K562 treated with DMSO at 1 percent for 12 hours (cell line): Measurements from ENCODE around the gene ADAMTS10. TPM values are rescaled to one million over a fixed set of nuclear protein-coding genes. Genes with fewer than 3 reads are reported as not detected.

Experiments used
- total RNA-seq: library from RNA; unstranded; fragments of 300-600 nt; gene quantifications from 2 replicates; pipeline ENCODE4 v1.2.3, GENCODE V29; 2022; ENCODE audit not compliant: insufficient read depth

Gene ADAMTS10
- 0.41 TPM in 1 of 2 replicates, not detected in the other for total RNA-seq

GRCh38 chr19:8610041-8610935 is at the start of gene ADAMTS10:
ADAMTS10 (minus strand) TSS chr19:8610715; CDS start chr19:8605710, 5,005 bp downstream.

DNA sequence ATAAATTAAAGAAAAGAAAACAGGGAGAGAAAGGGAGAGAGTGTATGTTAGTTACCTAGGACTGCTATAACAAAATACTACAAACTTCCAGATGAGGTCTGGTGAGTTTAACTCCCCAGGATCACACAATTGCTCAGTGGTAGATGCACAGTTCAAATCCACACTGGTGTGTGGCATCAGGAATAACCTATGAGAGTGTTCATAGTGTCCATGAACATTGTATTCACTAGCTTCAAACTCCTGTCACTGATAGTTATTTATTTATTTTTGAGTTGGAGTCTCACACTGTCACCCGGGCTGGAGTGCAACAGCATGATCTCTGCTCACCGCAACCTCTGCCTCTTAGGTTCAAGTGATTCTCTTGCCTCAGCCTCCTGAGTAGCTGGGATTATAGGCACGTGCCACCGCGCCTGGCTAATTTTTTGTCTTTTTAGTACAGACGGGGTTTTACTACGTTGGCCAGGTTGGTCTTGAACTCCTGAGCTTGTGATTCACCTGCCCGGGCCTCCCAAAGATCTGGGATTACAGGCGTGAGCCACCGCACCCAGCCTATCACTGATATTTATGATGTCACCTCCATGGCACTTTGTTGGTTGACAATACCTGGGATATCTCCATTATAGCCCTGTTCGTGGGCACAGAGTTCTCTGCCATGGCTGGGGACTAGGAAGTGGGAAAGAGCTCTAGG is 19.6 kb upstream of the ADAMTS10 start, which contains the start of gene NFILZ:
TSS of gene NFILZ (plus strand) at position 638 of the 688 bp plus-strand sequence. CDS start 46,133 bp downstream, outside the sequence.

DNA sequence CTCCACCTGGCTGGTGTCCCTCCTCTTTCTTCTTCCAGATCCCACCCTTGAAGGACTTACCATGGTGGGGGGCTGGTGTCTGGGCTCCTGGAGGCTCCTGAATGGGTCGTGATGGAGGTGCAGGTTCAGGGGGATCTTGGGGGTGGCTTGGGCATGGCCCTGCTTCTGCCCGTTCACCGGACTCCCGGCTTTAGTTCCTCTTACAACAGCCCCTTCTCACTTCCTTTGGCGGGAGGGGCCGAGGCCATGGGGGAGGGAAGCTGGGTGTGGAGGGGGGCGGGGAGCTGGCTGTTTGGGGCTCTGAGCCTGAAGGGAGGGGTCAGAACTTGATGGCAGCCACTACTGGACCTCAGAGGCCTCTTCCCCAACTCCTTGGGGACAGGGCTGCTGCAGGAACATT is 33.3 kb downstream of the ADAMTS10 start, which contains the start of gene MYO1F:
TSS of gene MYO1F (minus strand) at position 196 of the 400 bp plus-strand sequence. CDS start at position 63, 133 bp downstream.

Other genes with a start within 250 kb of the ADAMTS10 start
- gene ANGPTL4, start 246.6 kb downstream of the ADAMTS10 start, total RNA-seq: 0.83 and 1.7 TPM in 2 replicates
- gene RAB11B, start 220.4 kb downstream of the ADAMTS10 start, total RNA-seq: 93.5 and 121 TPM in 2 replicates
- 19.6 and 36.1 TPM in 2 replicates for gene MARCHF2, start 197.4 kb downstream of the ADAMTS10 start, total RNA-seq
- gene HNRNPM, start 165.7 kb downstream of the ADAMTS10 start, total RNA-seq: 270 and 328 TPM in 2 replicates
- 0.46 and 0.50 TPM in 2 replicates for gene PRAM1, start 108.1 kb downstream of the ADAMTS10 start, total RNA-seq
- gene ZNF414, start 96.5 kb downstream of the ADAMTS10 start, total RNA-seq: 15.6 and 16.0 TPM in 2 replicates
- 38.1 and 48.8 TPM in 2 replicates for gene MYO1F, start 33.3 kb downstream of the ADAMTS10 start, total RNA-seq
- gene NFILZ, start 19.9 kb upstream of the ADAMTS10 start, total RNA-seq: not detected in 2 replicates
- gene ACTL9, start 88.1 kb upstream of the ADAMTS10 start, total RNA-seq: not detected in 2 replicates
- not detected in 2 replicates for gene OR2Z1, start 110.9 kb upstream of the ADAMTS10 start, total RNA-seq
- 8.2 and 19.8 TPM in 2 replicates for gene ZNF558, start 221.6 kb upstream of the ADAMTS10 start, total RNA-seq
- gene MBD3L1, start 221.7 kb upstream of the ADAMTS10 start, total RNA-seq: not detected in 2 replicates